Fibroblast of villous mesenchyme (primary cell): ENCODE data around the gene ZNF580. TPM values are rescaled to one million over a fixed set of nuclear protein-coding genes. Genes with fewer than 3 reads are reported as not detected.
A peak's percentile ranks its signal among the peaks of the same experiment; 100 is the strongest.

Experiments used
- DNase-seq: peaks from one replicate; pipeline ENCODE4 v3.0.0-alpha.2; 2010; ENCODE audit warnings: low read depth
- H3K4me3 ChIP-seq: 2 replicates; pipeline ENCODE4 v1.5.1; 2011; ENCODE audit warnings: low read depth, mild to moderate bottlenecking, low read length
- CTCF ChIP-seq: IDR thresholded peaks from 2 replicates; pipeline ENCODE4 v1.5.1; 2012; ENCODE audit warnings: low read depth, mild to moderate bottlenecking, low read length; ENCODE audit not compliant: insufficient read depth
- total RNA-seq: library from RNA; depleted of rRNA; stranded (reverse); fragments of >200 nt; gene quantifications from 2 replicates; pipeline ENCODE4 v1.2.3, GENCODE V29; 2012

Gene ZNF580
- total RNA-seq, 1 donor: 5.6 TPM

DNA sequence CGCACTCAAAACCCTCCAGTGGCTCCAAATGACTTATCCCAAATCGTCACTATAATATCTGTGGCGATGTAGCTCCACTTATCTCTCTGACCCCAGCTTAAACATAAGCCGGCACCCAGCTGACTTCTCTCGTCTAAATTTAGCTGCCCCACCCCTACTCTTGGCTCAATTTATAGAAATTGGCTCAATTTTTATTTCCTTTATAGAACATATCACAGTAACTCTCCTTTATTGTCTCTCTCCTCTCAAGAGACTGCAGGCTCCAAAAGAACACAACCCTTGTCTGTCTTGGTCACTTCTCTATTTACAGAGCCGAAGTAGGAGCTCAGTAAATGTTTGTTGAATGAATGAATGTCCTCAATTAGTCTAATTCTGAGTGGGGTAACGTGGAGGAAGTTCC is 17.2 kb upstream of the ZNF580 start:
- H3K4me3 ChIP-seq: peak overlapping the region; percentile 76
- no peak for TF ChIP-seq CTCF
- DNase-seq: no peak

- peak; percentile 94 for DNase-seq
- no peak for TF ChIP-seq CTCF
- H3K4me3 ChIP-seq: peak within 1 kb of the TSS; percentile 76
Measured at GRCh38 chr19:55624109-55625003, 16.4 kb upstream of the ZNF580 start, which contains the start of gene ZNF784. Gene ZNF784 (minus strand): TSS chr19:55624566. CDS start chr19:55624561, 5 bp downstream.

- no peak for TF ChIP-seq CTCF
- no peak for DNase-seq
- H3K4me3 ChIP-seq: peak overlapping the region; percentile 76
Measured at GRCh38 chr19:55625004-55625326, 15.8 kb upstream of the ZNF580 start.

DNA sequence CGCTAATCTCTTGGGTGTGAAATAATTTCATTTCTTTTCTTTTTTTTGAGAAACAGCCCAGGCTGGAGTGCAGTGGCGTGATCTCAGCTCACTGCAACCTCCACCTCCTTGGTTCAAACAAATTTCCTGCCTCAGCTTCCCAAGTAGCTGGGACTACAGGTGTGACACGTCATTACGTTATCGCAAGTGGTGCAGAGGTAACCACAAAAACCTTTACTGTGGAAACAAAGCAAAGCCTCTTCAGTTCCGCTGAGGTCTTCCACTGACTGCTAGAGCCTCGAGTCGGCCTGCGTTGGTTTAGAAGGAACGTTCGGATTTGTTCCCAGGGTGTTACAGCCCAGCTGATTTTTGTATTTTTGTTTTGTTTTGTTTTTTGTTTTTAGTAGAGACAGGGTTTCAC is 14.5 kb upstream of the ZNF580 start:
- no peak for DNase-seq
- H3K4me3 ChIP-seq: no peak overlapping the region
- no peak for TF ChIP-seq CTCF

GRCh38 chr19:55632463-55632834 is 8.4 kb upstream of the ZNF580 start:
- peak; percentile 97 for DNase-seq
- TF ChIP-seq CTCF: peak; percentile 82
- H3K4me3 ChIP-seq: no peak overlapping the region

DNA sequence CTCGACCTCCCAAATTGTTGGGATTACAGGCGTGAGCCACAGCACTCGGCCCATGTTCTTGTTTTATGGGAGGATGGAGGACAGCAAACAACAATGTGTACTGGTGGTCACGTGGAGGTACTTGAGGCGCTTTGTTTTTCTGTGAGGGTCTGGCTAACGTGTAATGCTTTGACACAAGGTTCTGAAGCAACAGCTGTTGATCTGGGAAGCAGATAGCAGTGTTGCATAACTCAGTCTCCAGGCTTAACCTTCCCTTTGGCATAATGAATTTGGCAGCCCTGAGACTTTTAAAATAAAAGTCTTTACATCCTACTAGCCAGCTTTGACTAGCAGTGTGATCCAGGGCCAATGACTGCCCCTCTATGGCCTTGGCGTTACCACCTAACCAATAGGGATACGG is 6.9 kb upstream of the ZNF580 start:
- H3K4me3 ChIP-seq: no peak overlapping the region
- DNase-seq: peak; percentile 74
- no peak for TF ChIP-seq CTCF

- no peak for TF ChIP-seq CTCF
- DNase-seq: no peak
- H3K4me3 ChIP-seq: peak overlapping the region; percentile 98
Measured at GRCh38 chr19:55635334-55635717, 5.5 kb upstream of the ZNF580 start.
